GM21528 (cell line): ENCODE results near the gene TRIM63.

Experiments used
- ATAC-seq: cut with Tn5 transposase; IDR thresholded peaks from one replicate; pipeline ENCODE4 v1.9.1; 2021; ENCODE audit warnings: mild to moderate bottlenecking, moderate library complexity; ENCODE audit not compliant: unreplicated experiment, low FRiP score

Gene TRIM63

GRCh38 chr1:26035959-26036755 lies 31.3 kb downstream of the TRIM63 start:
- peak; percentile 71 for ATAC-seq

- ATAC-seq = peak; percentile 89
These were observed 32.0 kb downstream of the TRIM63 start for GRCh38 chr1:26035203-26035958.

GRCh38 chr1:26034504-26035202 lies 32.8 kb downstream of the TRIM63 start:
- ATAC-seq = no peak

- no peak for ATAC-seq
These were observed 34.6 kb downstream of the TRIM63 start for GRCh38 chr1:26032656-26033357.

GRCh38 chr1:26031611-26032220 lies 35.7 kb downstream of the TRIM63 start:
- no peak for ATAC-seq

- ATAC-seq = no peak
These were observed 36.2 kb downstream of the TRIM63 start for GRCh38 chr1:26031196-26031595.

- ATAC-seq = no peak
These were observed 37.5 kb downstream of the TRIM63 start for GRCh38 chr1:26029864-26030481.

- no peak for ATAC-seq
These were observed 38.2 kb downstream of the TRIM63 start for GRCh38 chr1:26029054-26029863.

GRCh38 chr1:26028490-26028980 lies 38.9 kb downstream of the TRIM63 start:
- no peak for ATAC-seq

GRCh38 chr1:26027716-26028489 lies 39.5 kb downstream of the TRIM63 start:
- no peak for ATAC-seq

GRCh38 chr1:26025517-26025916 lies 41.9 kb downstream of the TRIM63 start:
- no peak for ATAC-seq

GRCh38 chr1:26025060-26025459 lies 42.4 kb downstream of the TRIM63 start:
- ATAC-seq = no peak

GRCh38 chr1:26023826-26024225 lies 43.6 kb downstream of the TRIM63 start:
- no peak for ATAC-seq

- ATAC-seq = no peak
These were observed 44.4 kb downstream of the TRIM63 start for GRCh38 chr1:26023009-26023408.

GRCh38 chr1:26022404-26022779 lies 45.0 kb downstream of the TRIM63 start:
- ATAC-seq = no peak

GRCh38 chr1:26021647-26022403 lies 45.6 kb downstream of the TRIM63 start, which contains the start of gene EXTL1:
TSS of gene EXTL1 (plus strand) at chr1:26021775. CDS start at chr1:26022647, 872 bp downstream.
- ATAC-seq = no peak

- ATAC-seq = no peak
These were observed 46.3 kb downstream of the TRIM63 start for GRCh38 chr1:26020941-26021646.
